Smooth muscle cell of the umbilical artery (primary cell): ENCODE results near the gene SLC25A3. TPM values are rescaled to one million over a fixed set of nuclear protein-coding genes. Genes with fewer than 3 reads are reported as not detected.

Experiments used
- total RNA-seq: library from RNA; depleted of rRNA; stranded (reverse); fragments of >200 nt; gene quantifications from 2 replicates; pipeline ENCODE4 v1.2.3, GENCODE V29; 2014

Gene SLC25A3
- 593 and 623 TPM in 2 replicates for total RNA-seq

GRCh38 chr12:98593351-98594049 lies at the start of gene SLC25A3:
Gene SLC25A3, plus strand, starts transcription at chr12:98593686. Its CDS starts 293 bp downstream, at chr12:98593979.

GRCh38 chr12:98644712-98645571 lies 51.5 kb downstream of the SLC25A3 start, which contains the start of the genes APAF1 and IKBIP:
Gene APAF1, plus strand, starts transcription at chr12:98645290. Its CDS starts 3,070 bp downstream, at chr12:98648360.
Gene IKBIP, minus strand, starts transcription at chr12:98644788. Its CDS starts 87 bp downstream, at chr12:98644701.

Other genes with a start within 250 kb of the SLC25A3 start
- gene TMPO, start 78.1 kb upstream of the SLC25A3 start, total RNA-seq: 52.6 and 93.8 TPM in 2 replicates
- gene IKBIP, start 51.1 kb downstream of the SLC25A3 start, total RNA-seq: 120 and 128 TPM in 2 replicates
- gene APAF1, start 51.6 kb downstream of the SLC25A3 start, total RNA-seq: 40.7 and 45.6 TPM in 2 replicates